ENCODE data around the gene DDB1. TPM values are rescaled to one million over a fixed set of nuclear protein-coding genes. Genes with fewer than 3 reads are reported as not detected.

The DDB1 gene
- total and polyA plus RNA-seq, 2 experiments from 2014 or later = 177 to 215 TPM

GRCh38 chr11:61302550-61302949, 30.4 kb downstream of the DDB1 start:
- DNase-seq (ENCODE audit: low spot score) = no peak
- no peak overlapping the region for H2AFZ ChIP-seq
- no peaks in the 10 kb centered on the region for H3K4me1 ChIP-seq (ENCODE audit: insufficient read depth)
- no peak overlapping the region for H3K4me2 ChIP-seq
- TF ChIP-seq EZH2 (IDR thresholded peaks at IDR 0.05; ENCODE audit: borderline replicate concordance) (no peak), EZH2phosphoT487 (IDR thresholded peaks at IDR 0.05; ENCODE audit: low read depth, severe bottlenecking, unreplicated experiment) (no peak)
- TF ChIP-seq, protein P1, sequence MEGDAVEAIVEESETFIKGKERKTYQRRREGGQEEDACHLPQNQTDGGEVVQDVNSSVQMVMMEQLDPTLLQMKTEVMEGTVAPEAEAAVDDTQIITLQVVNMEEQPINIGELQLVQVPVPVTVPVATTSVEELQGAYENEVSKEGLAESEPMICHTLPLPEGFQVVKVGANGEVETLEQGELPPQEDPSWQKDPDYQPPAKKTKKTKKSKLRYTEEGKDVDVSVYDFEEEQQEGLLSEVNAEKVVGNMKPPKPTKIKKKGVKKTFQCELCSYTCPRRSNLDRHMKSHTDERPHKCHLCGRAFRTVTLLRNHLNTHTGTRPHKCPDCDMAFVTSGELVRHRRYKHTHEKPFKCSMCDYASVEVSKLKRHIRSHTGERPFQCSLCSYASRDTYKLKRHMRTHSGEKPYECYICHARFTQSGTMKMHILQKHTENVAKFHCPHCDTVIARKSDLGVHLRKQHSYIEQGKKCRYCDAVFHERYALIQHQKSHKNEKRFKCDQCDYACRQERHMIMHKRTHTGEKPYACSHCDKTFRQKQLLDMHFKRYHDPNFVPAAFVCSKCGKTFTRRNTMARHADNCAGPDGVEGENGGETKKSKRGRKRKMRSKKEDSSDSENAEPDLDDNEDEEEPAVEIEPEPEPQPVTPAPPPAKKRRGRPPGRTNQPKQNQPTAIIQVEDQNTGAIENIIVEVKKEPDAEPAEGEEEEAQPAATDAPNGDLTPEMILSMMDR (IDR thresholded peaks at IDR 0.05; ENCODE audit: poor library complexity) = no peak
- no peaks in the 10 kb centered on the region for H3K9me3 ChIP-seq (ENCODE audit: low read depth)
- no peaks in the 10 kb centered on the region for H3K27me3 ChIP-seq
- H3K79me2 ChIP-seq = no peaks in the 10 kb centered on the region
- H4K20me1 ChIP-seq (ENCODE audit: insufficient read depth, poor library complexity, severe bottlenecking) = peaks cover 11% of the 10 kb centered on the region
- no peaks in the 10 kb centered on the region for H3K9me2 ChIP-seq (replicated peaks; ENCODE audit: insufficient read depth)
- no peak overlapping the region for H3K27ac ChIP-seq
- 96% methylated on average over 13 of the region's 13 CpGs for WGBS (ENCODE audit: low lambda C conversion rate, missing lambda C conversion rate)
- H3K4me3 ChIP-seq = no peak overlapping the region
- no peaks in the 10 kb centered on the region for H3K36me3 ChIP-seq (replicated peaks; ENCODE audit: insufficient read depth, low read depth)

GRCh38 chr11:61298663-61299244, 34.2 kb downstream of the DDB1 start:
- Histone ChIP-seq H3K36me3 (replicated peaks; ENCODE audit: insufficient read depth, low read depth) (no peaks in the 10 kb centered on the region), H3K4me2 (peak overlapping the region; percentile 9), H3K4me3 (no peak overlapping the region), H3K9me2 (replicated peaks; ENCODE audit: insufficient read depth) (no peaks in the 10 kb centered on the region), H3K27me3 (no peaks in the 10 kb centered on the region), H3K79me2 (no peaks in the 10 kb centered on the region), H4K20me1 (ENCODE audit: insufficient read depth, poor library complexity, severe bottlenecking) (peaks cover under 1% of the 10 kb centered on the region), H3K27ac (peak overlapping the region; percentile 75), H2AFZ (no peak overlapping the region), H3K9me3 (ENCODE audit: low read depth) (no peaks in the 10 kb centered on the region), H3K4me1 (ENCODE audit: insufficient read depth) (peaks cover 9% of the 10 kb centered on the region)
- TF ChIP-seq EZH2 (IDR thresholded peaks at IDR 0.05; ENCODE audit: borderline replicate concordance) = no peak
- TF ChIP-seq, protein P1 (IDR thresholded peaks at IDR 0.05; ENCODE audit: poor library complexity) = no peak
- no peak for TF ChIP-seq EZH2phosphoT487 (IDR thresholded peaks at IDR 0.05; ENCODE audit: low read depth, severe bottlenecking, unreplicated experiment)
- WGBS (ENCODE audit: low lambda C conversion rate, missing lambda C conversion rate) = 80% methylated on average over 4 of the region's 4 CpGs
- peak; percentile 62 for DNase-seq (ENCODE audit: low spot score)

- H3K4me1 ChIP-seq (ENCODE audit: insufficient read depth) = peaks cover 14% of the 10 kb centered on the region
- H3K9me3 ChIP-seq (ENCODE audit: low read depth) = no peaks in the 10 kb centered on the region
- 82% methylated on average over 5 of the region's 5 CpGs for WGBS (ENCODE audit: low lambda C conversion rate, missing lambda C conversion rate)
- H3K4me3 ChIP-seq = no peak overlapping the region
- H4K20me1 ChIP-seq (ENCODE audit: insufficient read depth, poor library complexity, severe bottlenecking) = no peaks in the 10 kb centered on the region
- H3K36me3 ChIP-seq (replicated peaks; ENCODE audit: insufficient read depth, low read depth) = no peaks in the 10 kb centered on the region
- H3K27me3 ChIP-seq = no peaks in the 10 kb centered on the region
- DNase-seq (ENCODE audit: low spot score) = no peak
- H3K4me2 ChIP-seq = no peak overlapping the region
- TF ChIP-seq EZH2phosphoT487 (IDR thresholded peaks at IDR 0.05; ENCODE audit: low read depth, severe bottlenecking, unreplicated experiment) (no peak), EZH2 (IDR thresholded peaks at IDR 0.05; ENCODE audit: borderline replicate concordance) (no peak)
- TF ChIP-seq, protein P1 (IDR thresholded peaks at IDR 0.05; ENCODE audit: poor library complexity) = no peak
- H2AFZ ChIP-seq = no peak overlapping the region
- H3K9me2 ChIP-seq (replicated peaks; ENCODE audit: insufficient read depth) = no peaks in the 10 kb centered on the region
- no peaks in the 10 kb centered on the region for H3K79me2 ChIP-seq
- peak overlapping the region; percentile 75 for H3K27ac ChIP-seq
Observed at GRCh38 chr11:61297746-61298145, 35.2 kb downstream of the DDB1 start.

Measured in hepatocyte (in vitro differentiated cells).